NCI-H2227 (cell line): Measurements from ENCODE around the gene SPECC1.
"Not testable (repeated sequence)": the region's sequence is repeated elsewhere in the genome, so short reads cannot be mapped to it uniquely, and the experiment has no call there.

Experiments
- DNase-seq: peaks from one replicate; lab custom pipeline; 2025; ENCODE audit not compliant: unreplicated experiment; lab: John Stamatoyannopoulos, UW

Gene SPECC1

GRCh38 chr17:20171741-20172365 is 162.7 kb downstream of the SPECC1 start:
- DNase-seq = no peak

GRCh38 chr17:20172376-20172775 is 163.2 kb downstream of the SPECC1 start:
- no peak for DNase-seq

GRCh38 chr17:20173091-20173490 is 163.9 kb downstream of the SPECC1 start:
- DNase-seq = no peak

- no peak for DNase-seq
Measured at GRCh38 chr17:20174588-20175265, 165.6 kb downstream of the SPECC1 start.

- peak; percentile 6 for DNase-seq
Measured at GRCh38 chr17:20179041-20179440, 169.9 kb downstream of the SPECC1 start.

- DNase-seq = no peak
Measured at GRCh38 chr17:20180661-20181060, 171.5 kb downstream of the SPECC1 start.

GRCh38 chr17:20184181-20184580 is 175.0 kb downstream of the SPECC1 start:
- no peak for DNase-seq

GRCh38 chr17:20184977-20185619 is 175.9 kb downstream of the SPECC1 start:
- DNase-seq = no peak

- no peak for DNase-seq
Measured at GRCh38 chr17:20187049-20187448, 177.9 kb downstream of the SPECC1 start.

GRCh38 chr17:20189302-20189701 is 180.1 kb downstream of the SPECC1 start:
- no peak for DNase-seq

GRCh38 chr17:20189979-20190378 is 180.8 kb downstream of the SPECC1 start:
- DNase-seq = no peak

GRCh38 chr17:20190605-20191004 is 181.4 kb downstream of the SPECC1 start:
- DNase-seq = no peak

- DNase-seq = no peak
Measured at GRCh38 chr17:20191056-20191455, 181.9 kb downstream of the SPECC1 start.

GRCh38 chr17:20196286-20196685 is 187.1 kb downstream of the SPECC1 start:
- not testable (repeated sequence) for DNase-seq

- no peak for DNase-seq
Measured at GRCh38 chr17:20197272-20197926, 188.2 kb downstream of the SPECC1 start.

GRCh38 chr17:20200016-20200795 is 191.0 kb downstream of the SPECC1 start:
- no peak for DNase-seq

- no peak for DNase-seq
Measured at GRCh38 chr17:20200865-20201458, 191.8 kb downstream of the SPECC1 start.

- DNase-seq = no peak
Measured at GRCh38 chr17:20202141-20202621, 193.0 kb downstream of the SPECC1 start.

GRCh38 chr17:20203018-20203417 is 193.9 kb downstream of the SPECC1 start:
- DNase-seq = no peak

- no peak for DNase-seq
Measured at GRCh38 chr17:20203761-20204263, 194.7 kb downstream of the SPECC1 start.
